GM18517 (cell line): Measurements from ENCODE around the gene SAMD4B.
"Not testable (repeated sequence)": the region's sequence is repeated elsewhere in the genome, so short reads cannot be mapped to it uniquely, and the experiment has no call there.

Experiments
- ATAC-seq: cut with Tn5 transposase; IDR thresholded peaks from one replicate; pipeline ENCODE4 v1.9.1; 2021; ENCODE audit warnings: mild to moderate bottlenecking, moderate library complexity; ENCODE audit not compliant: unreplicated experiment

SAMD4B gene

GRCh38 chr19:39362682-39363657 lies 20.7 kb downstream of the SAMD4B start:
- no peak for ATAC-seq

- no peak for ATAC-seq
Observed at GRCh38 chr19:39363901-39364457, 21.8 kb downstream of the SAMD4B start.

GRCh38 chr19:39365531-39365930 lies 23.3 kb downstream of the SAMD4B start:
- no peak for ATAC-seq

- ATAC-seq, result no peak
Observed at GRCh38 chr19:39369200-39369599, 27.0 kb downstream of the SAMD4B start.

GRCh38 chr19:39370735-39371134 lies 28.5 kb downstream of the SAMD4B start:
- ATAC-seq, result no peak

DNA sequence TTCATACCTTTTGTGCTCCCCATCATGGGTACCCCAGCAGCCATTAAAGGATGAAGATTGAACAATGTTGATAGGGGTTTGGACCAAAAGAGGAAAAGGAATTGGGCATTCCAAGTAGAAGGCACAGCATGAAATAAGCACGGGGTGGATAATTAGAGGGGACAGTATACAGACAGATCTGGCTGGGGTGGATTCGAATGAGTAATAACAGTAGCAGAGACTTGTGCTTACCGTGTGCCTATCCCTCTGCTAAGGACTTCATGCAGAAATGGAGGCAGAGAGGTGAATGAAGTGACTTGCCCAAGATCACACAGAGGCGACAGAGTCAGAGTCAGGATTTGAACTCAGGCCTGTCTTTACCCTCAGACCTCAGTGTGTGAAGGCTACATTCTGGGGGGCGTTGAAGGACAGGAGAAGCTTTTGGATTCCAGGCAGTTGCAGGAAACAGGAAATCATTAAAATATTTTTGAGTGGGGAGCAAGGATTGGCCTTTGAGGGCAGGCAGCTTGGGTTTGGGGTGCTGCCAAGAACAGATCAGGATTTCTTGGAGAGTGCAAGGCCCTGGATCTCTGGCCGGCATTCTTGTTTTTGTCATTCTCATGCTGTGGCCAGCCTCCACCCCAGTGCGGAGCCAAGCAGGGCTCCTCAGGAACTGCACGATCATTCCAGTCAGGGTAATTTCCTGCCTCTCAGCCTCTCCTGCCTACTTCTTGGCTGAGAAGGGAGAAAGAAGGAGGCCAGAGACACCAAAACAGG lies 30.0 kb downstream of the SAMD4B start:
- no peak for ATAC-seq

DNA sequence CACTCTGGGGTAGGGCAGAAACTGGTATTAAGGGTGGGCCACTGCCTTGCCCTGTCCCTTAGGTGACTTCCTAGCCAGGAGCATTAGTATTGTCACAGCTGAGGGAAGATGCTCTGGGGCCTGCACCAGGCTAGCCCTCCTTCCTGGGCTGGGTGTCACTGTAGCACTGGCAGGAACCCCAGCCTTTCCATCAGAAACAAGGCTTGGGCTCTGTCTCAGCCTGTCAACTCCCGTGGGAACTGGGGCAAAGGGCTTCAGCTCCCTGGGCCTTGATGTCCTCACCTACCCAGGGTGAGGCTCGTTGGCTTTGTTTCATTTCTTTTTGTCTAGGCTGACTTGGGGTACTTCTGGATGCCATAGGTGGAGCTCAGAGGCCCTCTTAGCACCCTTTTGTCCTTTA lies 30.7 kb downstream of the SAMD4B start:
- ATAC-seq, result no peak

GRCh38 chr19:39375929-39376328 lies 33.7 kb downstream of the SAMD4B start:
- no peak for ATAC-seq

DNA sequence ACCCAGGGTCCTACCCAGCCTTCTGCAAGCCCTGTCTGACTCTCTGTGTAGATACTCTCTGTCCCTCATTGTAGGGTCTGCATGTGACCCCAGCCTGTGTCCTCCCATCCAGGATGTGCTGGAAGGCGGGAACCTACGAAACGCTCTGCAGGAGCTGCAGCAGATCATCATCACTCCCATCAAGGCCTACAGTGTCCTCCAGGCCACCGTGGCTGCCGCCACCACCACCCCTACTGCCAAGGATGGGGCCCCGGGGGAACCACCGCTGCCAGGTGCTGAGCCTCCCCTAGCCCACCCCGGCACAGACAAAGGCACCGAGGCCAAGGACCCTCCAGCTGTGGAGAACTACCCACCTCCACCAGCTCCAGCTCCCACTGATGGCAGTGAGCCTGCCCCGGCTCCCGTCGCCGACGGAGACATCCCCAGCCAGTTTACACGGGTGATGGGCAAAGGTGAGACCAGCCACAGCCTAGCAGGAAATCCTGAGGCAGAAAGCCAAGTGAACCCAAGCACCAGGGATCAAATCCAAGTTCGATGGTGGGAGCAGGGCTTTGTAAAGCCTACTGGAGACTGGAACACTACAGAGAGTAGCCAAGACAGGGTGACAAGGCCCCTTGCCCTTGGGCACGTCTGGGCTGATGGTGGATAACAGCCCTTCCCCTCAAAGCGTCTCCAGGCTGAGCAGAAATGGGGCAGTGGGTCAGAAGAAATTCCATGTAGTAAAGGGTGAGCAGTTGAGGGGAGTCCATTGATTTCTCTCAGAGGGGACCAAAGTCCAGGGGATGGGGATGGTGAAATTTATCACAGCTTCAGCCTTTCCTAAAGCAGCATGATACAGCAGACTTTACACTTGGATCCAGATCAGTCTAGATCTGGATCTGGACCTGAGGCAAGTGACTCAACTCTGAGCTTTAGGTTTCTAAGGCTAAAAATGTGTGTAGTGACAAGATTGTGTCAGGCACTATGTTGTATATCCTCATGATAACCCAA lies 35.4 kb downstream of the SAMD4B start:
- ATAC-seq, result no peak

GRCh38 chr19:39379366-39379765 lies 37.1 kb downstream of the SAMD4B start:
- not testable (repeated sequence) for ATAC-seq

GRCh38 chr19:39379865-39380396 lies 37.7 kb downstream of the SAMD4B start:
- no peak for ATAC-seq

- ATAC-seq, result no peak
Observed at GRCh38 chr19:39380521-39381502, 38.6 kb downstream of the SAMD4B start.

GRCh38 chr19:39381910-39382611 lies 39.8 kb downstream of the SAMD4B start:
- ATAC-seq, result no peak

- no peak for ATAC-seq
Observed at GRCh38 chr19:39382991-39383828, 41.0 kb downstream of the SAMD4B start.

DNA sequence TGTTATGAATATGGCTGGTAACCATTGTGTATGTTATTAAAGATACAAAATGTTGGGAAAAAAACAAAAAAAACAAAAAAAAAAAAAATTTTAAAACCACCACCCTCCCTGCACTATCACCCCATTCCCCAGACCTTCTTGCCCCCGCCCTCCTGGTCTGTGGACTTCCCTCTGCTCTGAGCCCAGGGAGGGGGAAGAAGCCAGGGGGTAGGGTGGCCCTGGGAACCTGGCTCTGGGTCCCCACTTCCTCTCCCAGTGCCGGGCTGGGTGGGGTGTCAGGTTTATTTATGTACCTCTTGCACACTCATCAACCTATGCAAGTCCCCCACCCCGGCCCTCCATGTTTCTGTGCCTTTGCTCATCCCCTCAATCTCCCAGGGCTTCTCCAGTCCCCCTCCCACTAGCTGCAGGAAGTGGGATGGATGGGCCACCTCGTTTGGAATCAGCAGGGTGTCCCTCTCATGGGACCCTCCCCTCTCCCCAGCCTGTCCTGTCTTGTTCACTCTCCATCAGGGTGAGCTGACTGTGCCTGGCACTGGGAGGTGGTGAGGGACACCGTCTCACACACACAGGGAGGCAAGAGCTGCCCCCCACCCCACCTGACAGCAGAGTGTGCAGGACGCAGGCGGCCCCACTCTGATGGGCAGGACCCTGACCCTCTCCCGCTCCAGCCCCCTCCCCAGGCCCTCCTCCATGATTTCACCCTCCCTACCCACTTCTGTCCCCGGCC lies 42.8 kb downstream of the SAMD4B start:
- no peak for ATAC-seq

DNA sequence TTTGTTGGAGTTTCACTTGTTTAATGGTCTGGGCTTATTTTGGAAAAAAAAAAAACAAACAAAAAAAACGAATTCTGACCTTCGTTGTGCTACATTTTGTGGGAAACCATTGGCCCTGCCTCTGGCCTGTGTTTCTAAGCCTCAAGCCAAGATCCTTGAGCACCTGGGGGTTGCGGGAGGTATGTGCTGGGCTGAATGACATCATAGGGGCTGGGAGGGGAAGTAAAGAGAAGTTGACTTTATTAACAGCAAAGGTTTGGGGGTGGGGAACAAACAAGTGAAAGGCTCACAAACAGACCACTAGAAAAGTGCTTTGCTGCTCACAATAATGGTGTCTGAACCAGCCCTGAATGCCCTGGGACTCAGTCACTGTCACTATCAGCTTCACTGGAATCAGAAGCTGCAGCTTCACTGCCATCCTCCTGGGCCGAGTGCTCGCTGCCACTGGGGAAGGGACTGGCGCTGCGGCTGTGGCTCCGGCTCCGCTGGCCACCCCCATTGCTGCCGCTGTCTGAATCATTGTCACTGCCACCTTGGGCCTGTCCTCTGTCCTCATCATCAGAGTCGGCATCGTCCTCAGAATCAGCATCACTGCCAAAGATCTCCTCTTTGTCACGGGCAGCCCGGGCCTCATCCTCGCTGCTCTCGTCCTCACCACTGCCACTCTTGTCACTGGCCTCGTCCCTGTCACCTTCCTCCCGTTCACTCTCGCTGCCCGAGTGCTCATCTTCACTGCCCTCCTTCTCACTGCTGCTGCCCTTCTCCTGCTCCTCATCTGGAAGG lies 43.6 kb downstream of the SAMD4B start:
- no peak for ATAC-seq
